Uterus (tissue), 2 donors: ENCODE results near the gene GIPC3.

Experiments
- CTCF ChIP-seq, 4 experiments: fragments of 200-600 bp in 2 of 4; fragments of 450-650 bp in 2 of 4; sonication (generic) in 2 of 4; IDR thresholded peaks; one replicate each; pipeline ENCODE4 v1.5.1; 2016 to 2019; ENCODE audit warnings: antibody characterized with exemption in 4 of 4, mild to moderate bottlenecking in 2 of 4, moderate library complexity in 1 of 4
- POLR2A ChIP-seq, 2 donors: fragments of 450-650 bp; IDR thresholded peaks; one replicate each; pipeline ENCODE4 v1.6.1; 2016; ENCODE audit warnings: antibody characterized with exemption in 2 of 2, mild to moderate bottlenecking in 1 of 2, moderate library complexity in 1 of 2

GRCh38 chr19:3604987-3605343 is 19.7 kb downstream of the GIPC3 start:
- TF ChIP-seq CTCF (IDR thresholded peaks at IDR 0.05) (no peak), POLR2A (IDR thresholded peaks at IDR 0.05) (no peak)
